Natural killer cell treated with Interleukin-12 subunit alpha and Interleukin-12 subunit beta and Interleukin-15 and Interleukin-18, amount 100 ng/mL, for 72 hours (primary cell): ENCODE measurements around the gene SYT2. TPM values are rescaled to one million over a fixed set of nuclear protein-coding genes. Genes with fewer than 3 reads are reported as not detected.
"Not testable (repeated sequence)": the region's sequence is repeated elsewhere in the genome, so short reads cannot be mapped to it uniquely, and the experiment has no call there.

Experiments used
- ATAC-seq, 2 donors: fragments of 150-1000 bp; cut with Tn5 transposase in 1 of 2; sonication (Bioruptor Pico), chemical (Tn5 transposase) in 1 of 2; 2 replicates each; pipeline ENCODE4 v1.10.0; 2021
- DNase-seq: peaks from one replicate; pipeline ENCODE4 v3.0.0; 2022; ENCODE audit warnings: low spot score
- H3K27ac Mint-ChIP-seq, 2 donors: 1 replicate in 1 of 2; 2 replicates in 1 of 2; pipeline ENCODE4 v1.8.0; 2022; ENCODE audit warnings: mixed read lengths in 2 of 2, mild to moderate bottlenecking in 1 of 2, moderate library complexity in 1 of 2
- H3K27me3 Mint-ChIP-seq, 2 donors: 1 replicate in 1 of 2; 2 replicates in 1 of 2; pipeline ENCODE4 v1.8.0; 2022; ENCODE audit warnings: mixed read lengths in 2 of 2
- H3K36me3 Mint-ChIP-seq: one replicate; pipeline ENCODE4 v1.8.0; 2022; ENCODE audit warnings: mixed read lengths
- H3K4me1 Mint-ChIP-seq, 2 donors: 1 replicate in 1 of 2; 2 replicates in 1 of 2; pipeline ENCODE4 v1.8.0; 2022; ENCODE audit warnings: low read depth in 2 of 2, mixed read lengths in 2 of 2, mild to moderate bottlenecking in 1 of 2
- H3K4me3 Mint-ChIP-seq: one replicate; pipeline ENCODE4 v1.8.0; 2022; ENCODE audit warnings: mixed read lengths
- H3K9me3 Mint-ChIP-seq: 2 replicates; pipeline ENCODE4 v1.8.0; 2022; ENCODE audit warnings: mixed read lengths
- total RNA-seq, 2 donors: library from RNA; stranded (reverse); gene quantifications; one replicate each; pipeline ENCODE4 v1.2.3, GENCODE V29; 2022

SYT2 gene
- total RNA-seq, 2 donors from 2014 or later: not detected

DNA sequence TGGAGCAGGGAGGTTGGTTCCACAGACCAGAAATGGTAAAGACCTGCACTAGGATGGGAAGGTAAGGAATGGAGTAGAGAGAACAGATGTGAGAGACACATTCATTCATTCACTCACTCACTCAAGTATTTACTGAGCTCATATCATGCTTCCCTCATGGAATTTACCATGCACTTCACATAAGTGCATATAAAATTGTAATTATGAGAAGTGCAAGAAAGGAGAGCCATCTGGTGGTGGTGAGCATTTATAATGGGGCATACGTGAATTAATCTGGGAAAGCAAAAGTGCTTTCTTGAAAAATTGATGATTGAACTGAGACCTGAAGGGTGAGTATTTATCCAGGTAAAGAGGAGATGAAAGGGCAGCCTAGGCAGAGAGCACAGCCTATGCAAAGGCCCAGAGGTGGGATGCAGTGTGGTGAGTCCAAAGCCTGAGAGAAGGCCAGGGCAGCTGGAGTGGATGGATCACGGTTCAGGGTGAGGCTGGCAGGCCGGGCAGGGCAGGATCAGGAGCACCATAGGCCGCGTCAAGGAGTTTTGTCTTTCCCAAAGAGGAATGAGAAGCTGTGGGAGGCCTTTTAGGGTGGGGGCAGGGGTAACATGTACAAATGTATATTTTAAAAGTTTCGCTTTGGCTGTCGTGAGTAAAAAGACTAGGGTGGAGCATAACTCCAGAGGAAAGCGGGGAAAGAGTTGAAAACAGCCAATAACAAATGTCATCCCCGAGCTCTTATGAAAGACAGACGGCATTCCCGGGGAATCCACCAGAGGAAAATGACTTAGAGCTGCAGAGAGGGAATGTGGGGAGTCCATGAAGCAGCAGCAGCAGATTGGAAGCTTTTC is 95.7 kb downstream of the SYT2 start:
- not testable (repeated sequence) for H3K27ac Mint-ChIP-seq, H3K4me3 Mint-ChIP-seq, H3K9me3 Mint-ChIP-seq, ATAC-seq, H3K27me3 Mint-ChIP-seq, H3K36me3 Mint-ChIP-seq, DNase-seq
- peaks cover 37 to 40% of the 10 kb centered on the region in 2 donors for H3K4me1 Mint-ChIP-seq

DNA sequence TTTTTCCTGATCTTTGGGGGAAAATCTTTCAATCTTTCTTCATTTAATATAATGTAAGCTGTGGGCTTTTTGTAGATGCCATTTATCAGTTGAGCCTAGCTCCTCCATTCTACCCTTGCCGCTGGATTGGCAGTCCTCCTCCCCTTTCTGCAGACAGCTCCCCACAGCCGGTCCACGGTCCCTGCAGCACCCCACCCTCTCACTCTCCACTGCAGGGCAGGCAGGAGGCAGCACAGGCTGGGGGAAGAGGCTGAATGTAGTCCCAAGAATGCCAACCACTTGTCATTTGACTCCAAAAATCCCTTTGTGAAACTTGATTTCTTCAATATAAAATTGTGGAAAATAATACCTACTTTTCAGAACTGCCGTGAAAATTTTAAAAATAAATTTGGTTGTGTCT is 96.7 kb downstream of the SYT2 start:
- Mint-ChIP-seq H3K4me3 (no peak overlapping the region), H3K36me3 (no peaks in the 10 kb centered on the region), H3K27ac (no peak overlapping the region), H3K27me3 (peaks cover 0 to 4% of the 10 kb centered on the region in 2 donors), H3K4me1 (peaks cover 35 to 36% of the 10 kb centered on the region in 2 donors), H3K9me3 (no peaks in the 10 kb centered on the region)
- ATAC-seq: no peak
- no peak for DNase-seq

- not testable (repeated sequence) for DNase-seq, H3K27me3 Mint-ChIP-seq, H3K4me3 Mint-ChIP-seq, H3K9me3 Mint-ChIP-seq, ATAC-seq, H3K27ac Mint-ChIP-seq, H3K36me3 Mint-ChIP-seq
- peaks cover 24 to 26% of the 10 kb centered on the region in 2 donors for H3K4me1 Mint-ChIP-seq
These were observed 98.2 kb downstream of the SYT2 start for GRCh38 chr1:202612036-202612435.

DNA sequence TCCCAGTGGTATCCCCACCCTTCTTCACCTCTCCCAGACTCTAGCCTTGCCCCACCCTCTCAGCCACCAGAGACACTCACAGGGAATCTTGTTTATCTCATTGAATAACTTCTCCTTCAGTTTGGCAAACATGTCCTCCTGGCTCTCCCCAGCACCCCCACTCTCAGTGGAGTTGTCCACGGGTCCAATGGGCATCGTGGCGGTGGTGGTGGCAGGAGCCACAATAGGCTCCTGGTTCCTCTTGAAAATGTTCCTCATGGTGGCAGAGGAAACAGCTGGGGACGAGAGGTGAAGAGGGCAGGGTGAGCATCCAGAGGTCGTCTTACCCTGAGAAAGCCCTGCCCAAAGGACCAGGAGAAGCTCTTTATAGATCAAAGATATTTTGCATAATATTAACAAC is 104.7 kb downstream of the SYT2 start:
- no peak overlapping the region for H3K4me3 Mint-ChIP-seq
- H3K4me1 Mint-ChIP-seq: no peaks in the 10 kb centered on the region
- H3K36me3 Mint-ChIP-seq: no peaks in the 10 kb centered on the region
- no peak overlapping the region for H3K27ac Mint-ChIP-seq
- no peaks in the 10 kb centered on the region for H3K27me3 Mint-ChIP-seq
- no peaks in the 10 kb centered on the region for H3K9me3 Mint-ChIP-seq
- ATAC-seq (no peak), DNase-seq (no peak)

DNA sequence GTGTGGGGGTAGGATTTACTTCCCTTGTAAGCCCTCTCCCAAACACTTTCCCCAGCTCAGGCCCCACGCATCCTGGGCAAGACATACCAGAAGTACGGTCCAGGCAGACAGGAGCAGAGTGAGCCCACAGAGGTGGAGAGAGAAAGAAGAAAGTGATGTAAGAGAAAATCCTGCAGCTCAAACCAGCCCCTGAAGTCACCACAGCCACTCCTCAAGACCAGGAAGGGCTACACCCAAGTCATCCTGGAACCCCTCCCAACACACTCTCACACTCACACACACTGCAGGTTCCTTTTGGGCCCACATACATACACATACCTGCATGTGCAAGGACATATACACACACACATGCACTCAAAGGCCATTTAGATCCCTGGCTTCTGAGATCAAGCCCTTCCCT is 106.8 kb downstream of the SYT2 start:
- Mint-ChIP-seq H3K27ac (no peak overlapping the region), H3K36me3 (no peaks in the 10 kb centered on the region), H3K4me3 (no peak overlapping the region), H3K27me3 (no peaks in the 10 kb centered on the region), H3K4me1 (no peaks in the 10 kb centered on the region), H3K9me3 (no peaks in the 10 kb centered on the region)
- DNase-seq: no peak
- no peak for ATAC-seq

- no peak for DNase-seq
- ATAC-seq: no peak
- Mint-ChIP-seq H3K4me3 (no peak overlapping the region), H3K36me3 (no peaks in the 10 kb centered on the region), H3K4me1 (peaks cover 0 to 3% of the 10 kb centered on the region in 2 donors), H3K27ac (no peak overlapping the region), H3K27me3 (no peaks in the 10 kb centered on the region), H3K9me3 (no peaks in the 10 kb centered on the region)
These were observed 109.7 kb downstream of the SYT2 start for GRCh38 chr1:202600432-202601041.

DNA sequence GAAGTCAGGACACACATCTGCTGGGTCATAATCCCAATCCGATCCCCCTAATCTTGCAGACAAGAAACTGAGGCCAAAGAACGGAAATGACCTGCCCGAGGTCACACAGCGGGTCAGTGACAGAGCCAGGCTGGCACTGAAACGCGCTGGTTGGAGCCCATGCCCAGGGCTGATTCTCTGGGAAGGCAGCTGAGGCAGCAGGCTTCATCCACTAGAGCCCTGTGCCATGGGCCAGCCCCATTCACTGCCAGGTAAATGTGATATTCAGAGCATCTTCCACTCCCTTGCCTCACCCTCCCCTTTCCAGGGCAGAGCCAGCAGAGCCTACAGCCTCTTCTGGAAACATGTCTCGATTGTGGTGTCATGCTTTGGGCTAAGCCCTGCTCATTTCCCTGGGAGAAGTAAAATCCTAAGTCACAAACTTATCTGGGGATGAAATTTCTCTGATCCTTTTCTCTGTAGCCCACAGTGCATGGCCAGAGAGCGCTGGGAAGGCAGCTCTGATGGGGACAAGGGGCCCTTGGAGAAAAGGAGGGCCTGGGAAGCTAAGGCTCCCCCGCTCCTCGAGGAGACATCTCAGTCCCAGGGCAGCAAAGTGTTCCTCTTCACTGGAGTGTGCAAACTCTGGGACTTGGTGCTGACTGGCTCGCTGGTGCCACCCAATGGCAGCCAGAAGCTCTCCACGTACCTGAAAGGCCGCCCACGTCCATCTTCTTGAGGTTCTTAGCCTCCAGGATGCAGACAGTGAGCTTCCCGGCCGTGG is 110.4 kb downstream of the SYT2 start:
- ATAC-seq (no peak), DNase-seq (no peak)
- H3K4me1 Mint-ChIP-seq: peaks cover 0 to 3% of the 10 kb centered on the region in 2 donors
- H3K9me3 Mint-ChIP-seq: no peaks in the 10 kb centered on the region
- H3K27ac Mint-ChIP-seq: no peak overlapping the region
- H3K36me3 Mint-ChIP-seq: no peaks in the 10 kb centered on the region
- no peaks in the 10 kb centered on the region for H3K27me3 Mint-ChIP-seq
- H3K4me3 Mint-ChIP-seq: no peak overlapping the region

GRCh38 chr1:202597090-202597761 is 113.0 kb downstream of the SYT2 start:
- H3K27ac Mint-ChIP-seq: no peak overlapping the region
- ATAC-seq: no peak
- H3K4me1 Mint-ChIP-seq: peaks cover 0 to 3% of the 10 kb centered on the region in 2 donors
- H3K4me3 Mint-ChIP-seq: no peak overlapping the region
- no peaks in the 10 kb centered on the region for H3K9me3 Mint-ChIP-seq
- no peaks in the 10 kb centered on the region for H3K36me3 Mint-ChIP-seq
- no peak for DNase-seq
- H3K27me3 Mint-ChIP-seq: no peaks in the 10 kb centered on the region

DNA sequence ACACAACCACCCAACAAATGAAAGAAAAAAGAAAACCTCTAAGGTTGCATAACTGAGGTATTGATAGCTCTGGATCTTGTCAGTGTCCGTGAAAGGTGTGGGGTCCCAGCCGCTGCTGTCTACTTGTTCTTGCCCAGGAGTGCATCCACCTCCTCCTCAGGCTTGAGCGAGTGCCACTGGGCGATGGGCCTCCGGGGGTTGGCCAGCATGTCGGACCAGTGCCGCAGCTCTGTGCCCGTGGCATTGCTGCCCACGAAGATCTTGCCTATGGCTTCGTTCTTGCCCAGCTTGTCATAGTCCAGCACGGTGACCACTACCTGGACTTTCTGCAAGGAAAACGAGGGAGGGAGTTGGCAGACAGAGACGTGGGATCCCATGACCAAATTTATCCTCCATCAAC is 113.6 kb downstream of the SYT2 start:
- Mint-ChIP-seq H3K36me3 (no peaks in the 10 kb centered on the region), H3K9me3 (no peaks in the 10 kb centered on the region), H3K27ac (no peak overlapping the region), H3K4me1 (peaks cover 0 to 3% of the 10 kb centered on the region in 2 donors), H3K4me3 (no peak overlapping the region), H3K27me3 (no peaks in the 10 kb centered on the region)
- no peak for ATAC-seq
- no peak for DNase-seq

GRCh38 chr1:202593845-202594244 is 116.4 kb downstream of the SYT2 start:
- ATAC-seq: no peak
- H3K27me3 Mint-ChIP-seq: no peaks in the 10 kb centered on the region
- no peak for DNase-seq
- H3K4me1 Mint-ChIP-seq: peaks cover 0 to 3% of the 10 kb centered on the region in 2 donors
- H3K36me3 Mint-ChIP-seq: no peaks in the 10 kb centered on the region
- no peak overlapping the region for H3K4me3 Mint-ChIP-seq
- no peak overlapping the region for H3K27ac Mint-ChIP-seq
- no peaks in the 10 kb centered on the region for H3K9me3 Mint-ChIP-seq

- Mint-ChIP-seq H3K27ac (no peak overlapping the region), H3K4me3 (no peak overlapping the region), H3K4me1 (peaks cover 0 to 9% of the 10 kb centered on the region in 2 donors), H3K9me3 (no peaks in the 10 kb centered on the region), H3K36me3 (no peaks in the 10 kb centered on the region), H3K27me3 (no peaks in the 10 kb centered on the region)
- ATAC-seq (no peak), DNase-seq (no peak)
These were observed 118.1 kb downstream of the SYT2 start for GRCh38 chr1:202592146-202592545.

DNA sequence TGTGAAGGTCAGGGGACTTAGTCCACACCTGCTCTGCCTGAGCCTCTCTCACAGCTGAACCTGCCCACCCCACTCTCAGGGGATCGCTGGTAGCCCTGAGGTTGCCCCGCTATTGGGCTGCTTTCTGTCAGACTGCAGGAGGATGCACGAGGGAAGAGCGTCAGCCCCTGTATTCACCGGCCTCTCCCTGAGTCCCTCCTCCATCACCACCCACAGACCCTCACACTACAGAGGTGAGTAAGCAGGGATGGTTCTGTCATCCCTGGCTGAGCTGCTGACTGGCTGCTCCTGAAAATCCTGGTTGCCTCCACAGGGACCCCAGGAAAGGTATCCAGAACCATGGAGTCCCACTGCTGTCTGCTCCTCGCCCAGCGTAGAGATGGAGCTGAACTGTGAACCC is 118.7 kb downstream of the SYT2 start:
- DNase-seq (no peak), ATAC-seq (no peak)
- Mint-ChIP-seq H3K36me3 (no peaks in the 10 kb centered on the region), H3K27ac (no peak overlapping the region), H3K4me3 (no peak overlapping the region), H3K27me3 (no peaks in the 10 kb centered on the region), H3K9me3 (no peaks in the 10 kb centered on the region), H3K4me1 (peaks cover 0 to 10% of the 10 kb centered on the region in 2 donors)

DNA sequence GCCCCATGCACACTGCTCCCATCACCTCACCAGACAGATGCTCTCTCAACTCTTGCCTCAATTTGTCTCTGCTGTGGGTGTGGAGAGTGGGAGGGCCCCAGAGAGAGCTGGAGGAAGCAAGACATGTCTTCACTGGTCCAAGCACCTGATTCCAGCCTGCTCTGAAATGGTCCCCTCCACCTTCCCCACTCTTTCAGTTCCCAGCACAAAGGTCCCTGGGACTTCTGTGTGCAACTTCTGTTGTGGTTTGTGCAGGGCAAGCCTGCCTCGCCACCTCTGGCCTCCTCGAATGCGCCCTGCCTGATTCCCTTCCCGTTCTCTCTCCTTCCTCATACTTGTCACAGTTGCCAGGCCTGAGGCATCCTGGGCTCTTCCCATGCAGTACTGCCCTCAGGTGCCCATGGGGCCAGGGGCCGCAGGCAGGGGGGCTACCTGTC is 119.3 kb downstream of the SYT2 start:
- Mint-ChIP-seq H3K4me3 (no peak overlapping the region), H3K36me3 (no peaks in the 10 kb centered on the region), H3K27me3 (no peaks in the 10 kb centered on the region), H3K4me1 (peaks cover 0 to 7% of the 10 kb centered on the region in 2 donors), H3K9me3 (no peaks in the 10 kb centered on the region), H3K27ac (no peak overlapping the region)
- ATAC-seq: peak in 1 of 2 donors; percentile 25
- DNase-seq: no peak
